ENCODE measurements around the gene TNFRSF25. TPM values are rescaled to one million over a fixed set of nuclear protein-coding genes. Genes with fewer than 3 reads are reported as not detected.
A peak's percentile ranks its signal among the peaks of the same experiment; 100 is the strongest.

Gene TNFRSF25
- total and polyA plus RNA-seq, 2 experiments from 2014 or later = 13.6 to 25.3 TPM

GRCh38 chr1:6473974-6474814 lies 8.2 kb upstream of the TNFRSF25 start:
- Histone ChIP-seq H4K20me1 (replicated peaks; ENCODE audit: insufficient read depth) (peaks cover 5% of the 10 kb centered on the region), H3K36me3 (ENCODE audit: insufficient read depth) (no peaks in the 10 kb centered on the region), H3K79me2 (replicated peaks; ENCODE audit: insufficient read depth) (no peaks in the 10 kb centered on the region), H3K4me3 (no peak overlapping the region), H3K4me1 (ENCODE audit: insufficient read depth) (peaks cover 21% of the 10 kb centered on the region; the same call in 1 of the 2 replicates), H3F3A (replicated peaks; ENCODE audit: low read depth) (peaks cover 31% of the 10 kb centered on the region; the same call in 1 of the 2 replicates), H3K27ac (ENCODE audit: low read depth) (no peak overlapping the region), H3K9me2 (ENCODE audit: insufficient read depth) (no peaks in the 10 kb centered on the region), H3K27me3 (ENCODE audit: insufficient read depth) (no peaks in the 10 kb centered on the region), H3K4me2 (peak overlapping the region; percentile 48; the same call in 1 of the 2 replicates), H2AFZ (no peak overlapping the region)
- no peak overlapping the region for H3K27ac Mint-ChIP-seq
- DNase-seq (ENCODE audit: low spot score) = no peak
- H3K4me1 Mint-ChIP-seq = peaks cover 35% of the 10 kb centered on the region
- peak; percentile 39 for ATAC-seq
- H3K4me3 Mint-ChIP-seq = no peak overlapping the region
- H3K27me3 Mint-ChIP-seq (ENCODE audit: insufficient read depth, low read depth, poor library complexity) = peaks cover 10% of the 10 kb centered on the region
- TF ChIP-seq NANOG (IDR thresholded peaks at IDR 0.05; ENCODE audit: borderline replicate concordance) (no peak), REST (IDR thresholded peaks at IDR 0.05; ENCODE audit: unreplicated experiment) (no peak), ETS1 (IDR thresholded peaks at IDR 0.05) (no peak), CREB1 (CRISPR knock-in tag; IDR thresholded peaks at IDR 0.05; ENCODE audit: low read depth) (no peak), POLR2AphosphoS5 (IDR thresholded peaks at IDR 0.05; ENCODE audit: low read depth) (no peak), STAT1 (IDR thresholded peaks at IDR 0.05; ENCODE audit: unreplicated experiment) (no peak), ZNF462 (CRISPR knock-in tag; IDR thresholded peaks at IDR 0.05) (no peak), EZH2 (IDR thresholded peaks at IDR 0.05; ENCODE audit: low read depth, unreplicated experiment) (no peak), JUNB (IDR thresholded peaks at IDR 0.05; ENCODE audit: unreplicated experiment) (no peak), CTCF (conservative IDR thresholded peaks at IDR 0.05; ENCODE audit: low read depth in 2 of 2) (no peak)
- peaks cover 25% of the 10 kb centered on the region for H3K36me3 Mint-ChIP-seq (ENCODE audit: low read depth)
- H3K9me3 Mint-ChIP-seq = no peaks in the 10 kb centered on the region

All from GM23338 (cell line).